Measurements from ENCODE around the gene LRRC17.

The LRRC17 gene

GRCh38 chr7:102992938-102993717 is 80.3 kb downstream of the LRRC17 start:
- Mint-ChIP-seq H3K4me1 (no peaks in the 10 kb centered on the region), H3K27ac (no peak overlapping the region), H3K4me3 (no peak overlapping the region), H3K27me3 (no peaks in the 10 kb centered on the region), H3K36me3 (no peaks in the 10 kb centered on the region), H3K9me3 (no peaks in the 10 kb centered on the region)
- no peak for DNase-seq
- CTCF ChIA-PET: no interaction called here

DNA sequence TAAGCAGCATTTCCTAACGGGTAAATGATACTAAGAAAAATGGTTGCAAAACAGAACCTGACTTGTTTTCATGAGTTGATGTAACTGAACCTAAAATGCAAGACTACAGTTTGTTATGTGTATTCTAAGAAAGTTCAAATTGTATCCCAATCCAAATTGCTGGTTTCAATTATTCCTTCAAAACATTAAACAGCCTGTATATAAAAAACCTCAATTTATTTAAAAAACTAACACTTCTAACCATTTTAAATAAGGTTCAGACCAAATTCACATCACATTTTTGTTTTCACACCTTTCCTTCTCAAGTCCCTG is 80.9 kb downstream of the LRRC17 start:
- no peak overlapping the region for H3K27ac Mint-ChIP-seq
- CTCF ChIA-PET: no interaction called here
- no peak overlapping the region for H3K4me3 Mint-ChIP-seq
- no peaks in the 10 kb centered on the region for H3K27me3 Mint-ChIP-seq
- no peaks in the 10 kb centered on the region for H3K4me1 Mint-ChIP-seq
- H3K9me3 Mint-ChIP-seq: no peaks in the 10 kb centered on the region
- no peaks in the 10 kb centered on the region for H3K36me3 Mint-ChIP-seq
- no peak for DNase-seq

DNA sequence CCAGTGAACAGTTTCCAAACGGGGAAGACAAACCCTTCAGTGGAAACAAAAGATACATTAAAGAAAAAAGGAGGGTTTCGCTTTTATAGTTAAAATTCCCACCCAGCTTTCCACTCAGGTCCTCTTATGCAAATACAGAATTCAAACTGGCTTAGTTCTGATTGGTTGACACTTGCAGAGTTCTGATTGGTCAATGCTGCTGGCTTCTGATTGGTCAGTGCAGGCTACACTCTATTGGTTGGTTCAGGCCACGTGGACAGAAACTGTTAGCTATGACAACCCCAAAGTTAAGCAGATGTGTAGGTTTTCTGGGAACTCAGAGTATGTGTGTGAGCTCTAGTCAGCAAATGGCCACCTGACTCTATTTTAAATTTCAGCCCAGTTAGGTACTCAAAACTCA is 81.8 kb downstream of the LRRC17 start:
- H3K27ac Mint-ChIP-seq: no peak overlapping the region
- H3K27me3 Mint-ChIP-seq: no peaks in the 10 kb centered on the region
- H3K4me1 Mint-ChIP-seq: no peaks in the 10 kb centered on the region
- no peaks in the 10 kb centered on the region for H3K36me3 Mint-ChIP-seq
- CTCF ChIA-PET: interaction anchor here (1.3 kb wide), 1 partner anchor 68 kb away, joined by 4 read pairs; no protein-coding TSS in a partner anchor
- no peaks in the 10 kb centered on the region for H3K9me3 Mint-ChIP-seq
- no peak for DNase-seq
- no peak overlapping the region for H3K4me3 Mint-ChIP-seq

Measured in activated naive CD4-positive, alpha-beta T cell treated with anti-CD3 and anti-CD28 coated beads, Interleukin-2, amount 10 ng/mL, durations not matched to agents 7 days and 5 days (primary cell).